NCI-H82 (cell line): ENCODE measurements around the gene NRXN3.
A peak's percentile ranks its signal among the peaks of the same experiment; 100 is the strongest.

ENCODE experiments used
- DNase-seq: peaks from one replicate; lab custom pipeline; 2025; lab: John Stamatoyannopoulos, UW

The NRXN3 gene

GRCh38 chr14:79630288-79630960 lies 1460.3 kb downstream of the NRXN3 start:
- no peak for DNase-seq

- no peak for DNase-seq
Observed at GRCh38 chr14:79631276-79631675, 1461.1 kb downstream of the NRXN3 start.

- no peak for DNase-seq
Observed at GRCh38 chr14:79638672-79639266, 1468.6 kb downstream of the NRXN3 start.

GRCh38 chr14:79639613-79640012 lies 1469.4 kb downstream of the NRXN3 start:
- no peak for DNase-seq

- no peak for DNase-seq
Observed at GRCh38 chr14:79641371-79641770, 1471.2 kb downstream of the NRXN3 start.

GRCh38 chr14:79643132-79643531 lies 1473.0 kb downstream of the NRXN3 start:
- DNase-seq, result no peak

- no peak for DNase-seq
Observed at GRCh38 chr14:79645753-79646362, 1475.7 kb downstream of the NRXN3 start.

- no peak for DNase-seq
Observed at GRCh38 chr14:79649856-79650255, 1479.7 kb downstream of the NRXN3 start.

GRCh38 chr14:79652513-79653307 lies 1482.5 kb downstream of the NRXN3 start:
- no peak for DNase-seq

GRCh38 chr14:79656056-79656455 lies 1485.9 kb downstream of the NRXN3 start:
- peak; percentile 82 for DNase-seq

- DNase-seq, result peak; percentile 85
Observed at GRCh38 chr14:79656496-79656895, 1486.3 kb downstream of the NRXN3 start.

GRCh38 chr14:79658221-79658620 lies 1488.0 kb downstream of the NRXN3 start:
- peak; percentile 40 for DNase-seq

- no peak for DNase-seq
Observed at GRCh38 chr14:79658769-79659168, 1488.6 kb downstream of the NRXN3 start.

- peak; percentile 75 for DNase-seq
Observed at GRCh38 chr14:79660053-79660939, 1490.1 kb downstream of the NRXN3 start.

- no peak for DNase-seq
Observed at GRCh38 chr14:79661752-79662151, 1491.6 kb downstream of the NRXN3 start.

GRCh38 chr14:79663453-79663852 lies 1493.3 kb downstream of the NRXN3 start:
- no peak for DNase-seq

GRCh38 chr14:79665556-79665955 lies 1495.4 kb downstream of the NRXN3 start:
- no peak for DNase-seq

- DNase-seq, result no peak
Observed at GRCh38 chr14:79668951-79669350, 1498.8 kb downstream of the NRXN3 start.

- no peak for DNase-seq
Observed at GRCh38 chr14:79670811-79671210, 1500.6 kb downstream of the NRXN3 start.

GRCh38 chr14:79680087-79680486 lies 1509.9 kb downstream of the NRXN3 start:
- no peak for DNase-seq

GRCh38 chr14:79686196-79686595 lies 1516.0 kb downstream of the NRXN3 start:
- DNase-seq, result no peak

- DNase-seq, result no peak
Observed at GRCh38 chr14:79690960-79691359, 1520.8 kb downstream of the NRXN3 start.
